Measurements from ENCODE around the gene TULP1.

TULP1 gene

DNA sequence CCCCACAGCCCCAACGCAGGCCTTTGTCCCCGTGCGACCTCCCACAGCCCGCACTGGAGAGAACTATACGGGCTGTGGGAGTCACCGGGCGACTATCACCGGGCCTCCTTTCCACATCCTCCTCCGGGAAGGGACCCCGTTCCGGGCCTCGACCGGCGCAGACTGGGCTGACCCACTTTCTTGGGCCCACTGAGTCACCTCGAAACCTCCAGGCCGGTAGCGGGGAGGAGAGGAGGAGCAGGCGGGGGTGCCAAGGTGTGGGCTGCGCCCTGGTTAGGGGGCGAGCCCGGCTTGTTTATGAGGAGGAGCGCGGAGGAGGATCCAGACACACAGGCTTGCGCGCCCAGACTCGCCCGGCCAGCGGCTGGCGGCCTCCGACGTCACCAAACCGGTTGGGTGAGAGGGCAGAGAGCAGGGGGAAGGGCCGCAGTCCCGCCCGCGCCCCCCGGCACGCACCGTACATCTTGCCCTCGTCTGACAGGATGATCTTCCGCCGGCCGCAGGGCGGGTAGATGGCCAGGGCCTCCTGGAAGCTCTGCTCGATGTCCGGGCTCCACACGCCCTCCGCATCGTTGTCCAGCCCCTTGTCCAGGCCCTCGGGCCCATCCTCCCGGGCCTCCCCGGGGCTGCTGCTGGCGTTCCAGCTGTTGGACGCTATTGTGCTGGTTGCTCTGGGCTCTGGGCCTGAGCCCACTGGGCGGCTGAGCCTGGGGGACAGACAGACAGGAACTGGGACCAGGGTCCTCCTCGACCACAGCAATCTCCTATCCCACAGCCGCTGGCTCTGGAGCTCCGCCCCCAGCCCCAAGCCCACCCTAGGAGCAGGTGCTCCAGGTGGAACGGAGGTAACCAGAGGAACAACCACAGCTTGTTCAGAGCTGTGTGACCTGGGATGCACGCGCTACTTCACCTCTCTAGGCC is 26.4 kb downstream of the TULP1 start:
- in situ Hi-C loops (cut with MboI; ENCODE audit: low pct_unique_long_range_greater_than_20kb, low sequenced_read_pairs, unreplicated experiment), result no loop called here
- no peak for DNase-seq (ENCODE audit: low spot score)
- TF ChIP-seq, protein P1, sequence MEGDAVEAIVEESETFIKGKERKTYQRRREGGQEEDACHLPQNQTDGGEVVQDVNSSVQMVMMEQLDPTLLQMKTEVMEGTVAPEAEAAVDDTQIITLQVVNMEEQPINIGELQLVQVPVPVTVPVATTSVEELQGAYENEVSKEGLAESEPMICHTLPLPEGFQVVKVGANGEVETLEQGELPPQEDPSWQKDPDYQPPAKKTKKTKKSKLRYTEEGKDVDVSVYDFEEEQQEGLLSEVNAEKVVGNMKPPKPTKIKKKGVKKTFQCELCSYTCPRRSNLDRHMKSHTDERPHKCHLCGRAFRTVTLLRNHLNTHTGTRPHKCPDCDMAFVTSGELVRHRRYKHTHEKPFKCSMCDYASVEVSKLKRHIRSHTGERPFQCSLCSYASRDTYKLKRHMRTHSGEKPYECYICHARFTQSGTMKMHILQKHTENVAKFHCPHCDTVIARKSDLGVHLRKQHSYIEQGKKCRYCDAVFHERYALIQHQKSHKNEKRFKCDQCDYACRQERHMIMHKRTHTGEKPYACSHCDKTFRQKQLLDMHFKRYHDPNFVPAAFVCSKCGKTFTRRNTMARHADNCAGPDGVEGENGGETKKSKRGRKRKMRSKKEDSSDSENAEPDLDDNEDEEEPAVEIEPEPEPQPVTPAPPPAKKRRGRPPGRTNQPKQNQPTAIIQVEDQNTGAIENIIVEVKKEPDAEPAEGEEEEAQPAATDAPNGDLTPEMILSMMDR (IDR thresholded peaks at IDR 0.05; ENCODE audit: extremely low read depth, insufficient read depth, missing control alignments), result no peak

DNA sequence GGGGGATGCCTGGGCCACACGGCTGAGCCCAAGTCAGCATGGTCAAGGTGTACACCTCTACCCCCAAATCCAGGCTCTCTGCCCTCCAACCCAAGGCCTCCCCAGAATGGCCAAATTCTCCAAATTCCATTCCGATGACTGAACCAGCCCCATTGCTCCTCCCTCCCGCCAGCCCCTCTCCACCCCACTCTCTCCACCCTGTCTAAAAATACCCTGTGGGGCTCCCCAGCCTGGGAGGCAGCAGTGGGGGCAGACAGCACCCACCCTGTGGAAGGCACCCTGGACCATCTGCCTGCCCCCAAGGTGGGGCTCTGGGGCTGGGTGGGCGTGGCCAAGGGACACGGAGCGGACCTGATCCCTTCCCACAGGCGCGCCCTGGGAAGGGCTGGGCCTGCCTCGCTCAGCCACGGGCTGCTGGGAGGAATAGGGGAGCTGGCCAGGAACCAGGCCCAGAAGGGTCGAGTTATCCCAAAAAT is 27.3 kb downstream of the TULP1 start:
- DNase-seq (ENCODE audit: low spot score), result no peak
- in situ Hi-C loops (cut with MboI; ENCODE audit: low pct_unique_long_range_greater_than_20kb, low sequenced_read_pairs, unreplicated experiment), result no loop called here
- TF ChIP-seq, protein P1 (IDR thresholded peaks at IDR 0.05; ENCODE audit: extremely low read depth, insufficient read depth, missing control alignments), result no peak

DNA sequence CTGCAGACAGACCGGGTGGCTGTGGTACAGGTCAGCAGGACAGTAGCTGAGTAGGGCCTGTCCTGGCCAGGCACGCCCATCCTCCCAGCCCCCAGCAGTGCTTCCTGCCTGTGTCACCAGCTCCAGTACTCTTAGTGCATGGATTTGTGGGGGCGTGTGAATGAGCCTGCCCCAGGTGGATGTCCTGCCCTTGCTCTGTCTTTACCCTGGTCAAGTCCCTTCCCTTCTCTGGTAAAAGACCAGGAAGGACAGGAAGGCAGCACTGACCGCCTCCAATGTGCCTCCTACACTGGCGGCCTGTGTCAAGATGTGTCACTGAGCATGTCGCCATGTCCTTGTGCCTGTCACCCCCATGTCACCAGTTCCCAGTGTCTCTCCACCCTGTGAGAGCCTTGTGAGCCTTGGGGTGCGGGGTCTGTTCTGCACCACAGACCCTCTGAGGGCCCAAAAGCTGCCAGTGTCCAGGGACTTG is 27.7 kb downstream of the TULP1 start:
- TF ChIP-seq, protein P1 (IDR thresholded peaks at IDR 0.05; ENCODE audit: extremely low read depth, insufficient read depth, missing control alignments), result no peak
- in situ Hi-C loops (cut with MboI; ENCODE audit: low pct_unique_long_range_greater_than_20kb, low sequenced_read_pairs, unreplicated experiment), result no loop called here
- no peak for DNase-seq (ENCODE audit: low spot score)

DNA sequence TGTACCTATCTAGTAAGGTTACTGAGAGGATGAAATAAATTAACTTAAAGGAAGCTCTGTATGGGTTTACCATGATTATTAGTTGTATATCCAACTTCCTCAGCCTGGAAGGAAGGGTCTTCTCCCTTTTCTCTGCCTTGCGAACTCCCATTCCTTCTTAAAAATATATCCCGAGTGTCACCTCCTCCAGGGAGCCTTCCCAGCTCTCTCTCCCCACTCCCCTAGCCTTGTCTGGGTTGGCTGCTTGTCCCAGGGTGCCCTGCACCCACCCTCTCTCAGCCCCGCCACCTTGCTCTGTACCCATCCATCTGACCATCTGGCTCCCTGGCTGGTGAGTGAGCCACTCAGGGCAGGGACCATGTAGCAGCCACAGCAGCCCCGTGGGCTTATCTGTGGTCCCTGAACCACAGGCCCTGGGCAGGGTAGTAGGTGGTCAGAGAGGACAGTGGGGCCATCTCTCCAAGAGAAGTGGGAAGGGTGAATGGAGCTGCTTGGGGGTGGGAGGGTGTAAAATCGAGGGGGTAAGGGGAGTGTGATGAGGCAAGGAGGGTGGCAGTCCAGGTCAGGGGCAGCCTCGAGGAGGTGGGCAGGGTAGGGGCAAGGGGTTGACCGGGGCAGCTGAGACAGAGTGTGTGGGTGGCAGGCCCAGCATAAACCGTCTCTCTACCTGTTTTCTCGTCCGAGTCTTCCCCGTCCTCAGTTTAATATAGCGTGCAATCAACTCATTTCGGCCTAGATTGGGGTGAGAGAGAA is 28.6 kb downstream of the TULP1 start:
- no peak for DNase-seq (ENCODE audit: low spot score)
- TF ChIP-seq, protein P1 (IDR thresholded peaks at IDR 0.05; ENCODE audit: extremely low read depth, insufficient read depth, missing control alignments), result no peak
- in situ Hi-C loops (cut with MboI; ENCODE audit: low pct_unique_long_range_greater_than_20kb, low sequenced_read_pairs, unreplicated experiment), result no loop called here

DNA sequence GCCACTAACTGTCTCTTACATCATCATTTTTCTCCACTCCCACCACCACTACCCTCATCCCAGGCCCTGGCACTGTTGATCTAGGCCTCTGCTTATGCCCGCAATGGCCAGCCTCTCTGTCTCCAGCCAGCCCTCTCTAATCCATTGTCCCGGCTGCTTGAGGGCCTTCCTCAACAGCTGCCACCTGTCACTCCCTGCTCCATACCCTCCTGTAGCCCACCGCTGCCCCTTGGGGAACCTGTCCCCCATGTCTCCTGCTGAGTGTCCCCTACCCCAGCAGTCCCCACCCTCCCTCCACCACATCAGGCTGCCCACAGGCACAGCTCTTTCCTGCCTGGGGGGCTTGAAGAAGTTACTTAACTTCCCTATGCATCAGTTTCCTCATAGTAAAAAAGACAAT is 29.2 kb downstream of the TULP1 start:
- in situ Hi-C loops (cut with MboI; ENCODE audit: low pct_unique_long_range_greater_than_20kb, low sequenced_read_pairs, unreplicated experiment), result no loop called here
- DNase-seq (ENCODE audit: low spot score), result no peak
- TF ChIP-seq, protein P1 (IDR thresholded peaks at IDR 0.05; ENCODE audit: extremely low read depth, insufficient read depth, missing control alignments), result no peak

DNA sequence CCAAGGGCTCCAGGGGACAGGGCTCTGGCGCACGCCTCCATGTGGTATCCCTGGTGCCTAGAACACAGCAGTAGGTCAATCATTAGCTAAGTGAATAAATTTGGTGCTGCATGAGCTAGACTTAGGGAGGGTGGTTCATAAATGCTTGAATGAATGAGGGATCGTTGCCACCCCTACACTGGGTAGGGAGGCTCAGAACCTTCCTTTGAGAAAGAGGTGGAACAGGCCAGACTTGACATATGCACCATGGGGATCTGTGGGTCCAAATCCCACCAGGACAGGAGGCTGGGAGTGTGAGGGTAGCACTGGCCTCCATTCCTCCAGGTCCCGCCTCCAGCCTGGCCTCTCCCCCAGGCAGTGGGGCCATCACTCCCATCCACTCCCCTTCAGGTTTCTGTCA is 29.6 kb downstream of the TULP1 start:
- in situ Hi-C loops (cut with MboI; ENCODE audit: low pct_unique_long_range_greater_than_20kb, low sequenced_read_pairs, unreplicated experiment), result no loop called here
- TF ChIP-seq, protein P1 (IDR thresholded peaks at IDR 0.05; ENCODE audit: extremely low read depth, insufficient read depth, missing control alignments), result no peak
- no peak for DNase-seq (ENCODE audit: low spot score)

Measured in GM13977 (cell line).